ENCODE measurements around the gene POU2AF2. TPM values are rescaled to one million over a fixed set of nuclear protein-coding genes. Genes with fewer than 3 reads are reported as not detected.
"Not testable (repeated sequence)": the region's sequence is repeated elsewhere in the genome, so short reads cannot be mapped to it uniquely, and the experiment has no call there.

Gene POU2AF2, protein sequence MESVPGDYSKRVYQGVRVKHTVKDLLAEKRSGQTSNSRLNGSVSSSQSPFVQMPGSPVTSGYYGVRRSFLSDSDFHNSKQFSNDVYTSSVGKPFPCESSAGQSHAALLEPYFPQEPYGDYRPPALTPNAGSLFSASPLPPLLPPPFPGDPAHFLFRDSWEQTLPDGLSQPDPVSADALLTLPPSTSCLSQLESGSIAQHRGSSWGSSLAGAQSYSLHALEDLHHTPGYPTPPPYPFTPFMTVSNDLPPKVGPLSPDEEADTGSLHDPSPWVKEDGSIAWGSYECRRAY
- not detected in 2 replicates for total RNA-seq

- DNase-seq (ENCODE audit: low read depth): no peak
Measured at GRCh38 chr11:111245425-111245824, at the start of gene POU2AF2. Gene POU2AF2, plus strand, starts transcription at chr11:111245725. Its CDS starts 129 bp downstream, at chr11:111245854.

DNA sequence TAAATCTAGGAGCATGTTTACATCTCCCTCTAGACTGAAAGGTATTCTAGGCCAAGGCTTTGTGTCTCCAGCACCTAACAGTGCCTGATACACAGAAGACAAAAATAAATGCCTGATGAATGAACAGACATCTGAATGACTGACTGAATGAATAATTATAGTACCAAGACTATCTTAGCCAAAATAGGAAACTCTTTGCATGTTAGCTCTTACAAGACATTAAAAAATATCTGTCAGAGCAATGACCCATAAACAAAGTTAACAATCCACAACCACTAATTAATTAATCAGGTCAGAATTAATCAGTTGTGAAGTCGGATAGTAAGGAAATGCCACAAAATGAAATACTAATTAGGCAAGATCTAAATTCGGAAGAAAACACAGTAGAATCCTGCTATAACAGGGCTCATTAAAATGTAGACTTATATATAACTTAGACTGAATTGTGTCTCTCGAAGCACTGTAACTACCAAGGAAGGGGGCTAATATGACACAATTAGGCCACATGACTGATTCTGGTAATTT is 45.5 kb upstream of the POU2AF2 start:
- DNase-seq (ENCODE audit: low read depth): no peak

- DNase-seq (ENCODE audit: low read depth): no peak
Measured at GRCh38 chr11:111204211-111204610, 41.3 kb upstream of the POU2AF2 start.

DNA sequence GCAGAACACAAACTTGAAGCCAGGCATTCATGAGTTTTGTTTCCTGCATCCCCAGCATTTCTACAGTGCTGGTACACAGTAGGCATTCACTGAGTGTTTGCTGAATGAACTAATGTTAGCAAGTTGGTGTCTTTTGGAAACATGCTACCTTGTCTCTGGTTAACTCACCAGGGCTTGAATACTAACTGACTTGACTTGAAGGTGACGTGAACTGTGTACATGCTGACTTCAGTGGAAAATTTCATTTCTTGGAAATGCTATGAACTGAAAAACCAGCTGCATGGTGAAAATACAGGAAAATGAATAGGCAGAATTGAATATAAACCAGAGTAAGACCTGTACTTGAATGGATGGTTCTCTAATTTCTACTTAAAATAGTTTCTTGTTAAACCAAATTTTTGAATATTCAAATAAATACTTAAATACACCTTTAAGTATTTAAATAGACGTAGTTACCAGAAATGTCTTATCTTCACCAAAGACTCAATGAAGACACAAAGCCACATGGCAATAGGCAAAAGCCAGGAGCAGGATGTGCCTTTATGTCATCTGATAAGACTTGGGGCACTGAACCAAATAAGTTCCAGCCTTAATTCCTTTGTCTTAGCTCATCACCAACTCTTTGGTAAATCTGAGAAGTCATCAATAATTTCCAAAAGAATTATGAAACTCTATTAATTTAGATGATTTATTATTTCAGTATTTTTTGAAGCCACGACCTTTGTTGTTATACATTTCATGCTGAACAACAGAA is 39.7 kb upstream of the POU2AF2 start:
- no peak for DNase-seq (ENCODE audit: low read depth)

DNA sequence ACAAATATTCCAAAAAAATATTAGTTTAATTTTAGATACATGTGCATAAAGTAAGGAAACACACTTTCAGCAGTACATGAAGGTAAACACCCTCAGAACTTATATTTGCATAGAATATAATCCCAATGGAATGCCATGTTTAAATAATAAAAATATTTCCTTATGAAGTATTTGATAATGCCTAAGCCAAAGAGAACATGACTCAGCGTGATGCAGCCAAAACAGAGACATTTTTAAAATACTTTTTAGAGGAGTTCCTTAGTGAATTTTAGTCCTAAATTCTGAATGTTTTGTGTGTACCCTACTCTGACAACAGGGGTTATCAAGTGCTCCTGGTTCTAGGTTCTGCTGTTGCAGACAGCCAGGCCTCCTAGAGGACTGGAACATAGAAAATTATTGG is 39.1 kb upstream of the POU2AF2 start:
- DNase-seq (ENCODE audit: low read depth): no peak

DNA sequence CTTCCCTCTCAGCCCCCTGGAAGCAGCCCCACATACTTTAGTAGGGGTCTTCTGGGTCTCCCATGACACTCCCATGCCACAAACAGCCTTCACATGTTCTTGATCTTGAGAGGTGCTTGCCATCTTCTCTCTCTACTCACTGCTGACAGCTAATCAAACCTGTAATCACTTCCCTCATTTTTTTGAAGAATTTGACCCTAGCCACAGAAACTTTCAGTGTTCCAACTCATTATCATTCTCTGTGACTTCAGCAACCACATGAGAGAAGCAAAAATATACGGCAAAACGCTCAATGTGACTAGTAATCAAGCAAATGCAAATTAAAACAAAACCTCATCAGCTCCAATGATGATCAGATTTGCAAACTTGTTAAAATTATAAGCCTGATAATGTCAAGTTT is 38.3 kb upstream of the POU2AF2 start:
- no peak for DNase-seq (ENCODE audit: low read depth)

GRCh38 chr11:111209543-111210355 is 35.8 kb upstream of the POU2AF2 start:
- no peak for DNase-seq (ENCODE audit: low read depth)

- no peak for DNase-seq (ENCODE audit: low read depth)
Measured at GRCh38 chr11:111213256-111213655, 32.3 kb upstream of the POU2AF2 start.

GRCh38 chr11:111220721-111221120 is 24.8 kb upstream of the POU2AF2 start:
- DNase-seq (ENCODE audit: low read depth): peak; percentile 47

DNA sequence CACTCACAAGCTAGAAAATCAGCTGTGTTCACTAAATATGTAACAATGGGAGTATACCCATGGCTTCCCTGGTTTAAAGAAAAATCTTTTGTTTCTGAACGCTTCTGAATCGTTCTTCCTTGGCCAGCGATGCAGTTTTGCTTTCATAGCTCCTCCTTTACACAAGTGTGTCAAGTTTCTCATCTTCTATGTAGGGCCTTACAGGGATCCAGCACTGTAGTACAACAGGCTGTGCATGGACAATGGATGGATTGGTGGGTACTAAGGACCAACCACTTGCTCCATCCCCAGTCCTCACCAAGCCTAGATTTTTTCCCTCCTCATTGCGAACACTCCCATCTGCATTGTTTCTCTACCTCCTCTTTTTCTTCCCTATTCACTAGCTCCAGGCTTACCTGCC is 24.3 kb upstream of the POU2AF2 start:
- DNase-seq (ENCODE audit: low read depth): no peak

DNA sequence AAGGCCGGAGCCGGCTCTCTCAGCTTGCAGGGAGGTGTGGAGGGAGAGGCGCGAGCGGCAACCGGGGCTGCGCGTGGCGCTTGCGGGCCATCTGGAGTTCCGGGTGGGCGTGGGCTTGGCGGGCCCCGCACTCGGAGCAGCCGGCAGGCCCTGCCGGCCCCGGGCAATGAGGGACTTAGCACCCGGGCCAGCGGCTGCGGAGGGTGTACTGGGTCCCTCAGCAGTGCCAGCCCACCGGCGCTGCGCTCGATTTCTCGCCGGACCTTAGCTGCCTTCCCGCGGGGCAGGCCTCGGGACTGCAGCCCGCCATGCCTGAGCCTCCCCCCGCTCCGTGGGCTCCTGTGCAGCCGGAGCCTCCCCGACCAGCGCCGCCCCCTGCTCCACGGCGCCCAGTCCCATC is 23.6 kb upstream of the POU2AF2 start:
- DNase-seq (ENCODE audit: low read depth): not testable (repeated sequence)

DNA sequence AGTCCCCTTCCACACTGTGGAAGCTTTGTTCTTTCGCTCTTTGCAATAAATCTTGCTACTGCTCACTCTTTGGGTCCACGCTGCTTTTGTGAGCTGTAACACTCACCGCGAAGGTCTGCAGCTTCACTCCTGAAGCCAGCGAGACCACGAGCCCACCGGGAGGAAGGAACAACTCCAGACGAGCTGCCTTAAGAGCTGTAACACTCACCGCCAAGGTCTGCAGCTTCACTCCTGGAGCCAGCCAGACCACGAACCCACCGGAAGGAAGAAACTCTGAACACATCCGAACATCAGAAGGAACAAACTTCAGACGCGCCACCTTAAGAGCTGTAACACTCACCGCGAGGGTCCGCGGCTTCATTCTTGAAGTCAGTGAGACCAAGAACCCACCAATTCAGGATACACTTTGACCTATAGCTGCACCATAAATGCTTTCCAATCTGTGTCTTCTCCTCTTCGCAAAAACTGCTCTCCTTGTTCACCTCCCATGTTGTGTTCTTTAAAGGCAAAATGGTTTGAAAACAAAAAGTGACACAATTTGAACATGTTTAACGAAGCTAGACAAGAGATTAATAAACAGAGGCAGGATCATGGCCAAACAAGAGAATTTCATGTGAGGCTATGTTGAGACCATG is 22.6 kb upstream of the POU2AF2 start:
- not testable (repeated sequence) for DNase-seq (ENCODE audit: low read depth)

DNA sequence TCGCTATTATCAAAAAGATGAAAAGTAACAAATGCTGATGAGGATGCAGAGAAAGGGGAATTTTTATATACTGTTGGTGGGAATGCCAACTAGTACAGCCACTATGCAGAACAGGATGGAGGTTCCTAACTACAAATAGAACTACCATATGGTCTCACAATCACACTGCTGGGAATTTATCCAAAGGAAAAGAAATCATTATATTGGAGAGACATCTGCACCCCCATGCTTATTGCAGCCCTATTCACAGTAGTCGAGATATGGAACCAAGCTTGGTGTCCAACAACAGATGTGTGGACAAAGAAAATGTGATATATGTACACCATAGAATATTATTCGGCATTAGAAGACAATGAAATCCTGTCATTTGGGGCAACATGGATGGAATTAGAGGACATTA is 19.6 kb upstream of the POU2AF2 start:
- DNase-seq (ENCODE audit: low read depth): no peak

DNA sequence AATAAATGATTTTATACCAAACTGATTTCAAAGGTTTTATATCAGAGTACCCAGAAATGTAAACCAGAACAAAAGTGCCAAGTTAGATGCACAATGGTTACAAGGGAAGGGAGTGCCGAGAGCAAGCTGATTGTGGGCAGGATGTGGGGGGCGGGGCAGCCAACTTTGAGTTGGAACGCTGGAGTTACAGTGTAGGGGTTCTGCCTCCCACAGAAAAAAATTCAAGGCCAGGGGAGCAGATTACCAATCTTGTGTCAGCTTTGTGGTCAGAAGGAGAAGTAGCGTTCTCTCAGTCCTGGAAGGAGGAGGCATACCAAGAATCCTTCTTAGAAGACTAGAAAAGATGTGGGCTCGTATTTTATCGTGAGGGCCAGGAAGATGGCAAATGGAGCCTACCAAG is 15.9 kb upstream of the POU2AF2 start:
- no peak for DNase-seq (ENCODE audit: low read depth)

DNA sequence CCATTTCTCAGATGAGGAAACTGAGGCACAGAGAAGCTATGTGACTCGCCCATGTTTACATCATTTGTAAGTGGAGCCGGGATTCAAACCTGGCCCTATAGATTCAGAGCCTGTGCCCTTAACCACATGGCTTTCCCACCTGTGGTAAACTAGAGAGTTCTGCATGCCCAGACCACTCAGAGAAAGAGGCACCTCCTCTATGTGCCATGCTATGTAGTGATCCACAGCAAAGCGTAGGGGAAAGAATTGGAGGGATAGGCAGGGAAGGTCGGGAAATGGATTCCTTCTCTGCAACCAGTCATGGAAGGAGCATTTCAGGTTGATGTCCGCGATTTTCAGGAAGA is 15.4 kb upstream of the POU2AF2 start:
- DNase-seq (ENCODE audit: low read depth): no peak

DNA sequence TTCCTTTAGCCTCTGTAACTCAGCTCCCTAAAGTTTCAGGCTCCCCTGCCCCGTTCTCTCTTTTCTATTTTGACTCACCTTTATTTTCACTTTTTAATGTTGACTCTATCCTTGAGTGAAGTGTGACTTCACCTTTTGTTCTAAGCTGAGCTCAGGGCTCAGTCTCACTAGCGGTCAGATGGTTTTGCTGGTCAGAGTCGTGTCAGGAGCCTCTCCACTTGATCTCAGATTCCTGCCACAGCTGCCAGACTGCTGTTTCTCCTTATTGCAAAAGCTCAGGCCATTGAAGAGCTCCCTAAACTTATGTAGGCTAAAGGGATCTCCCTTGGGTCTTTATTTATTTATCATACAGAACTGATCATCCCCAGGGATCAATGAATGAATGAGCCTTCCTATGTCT is 13.7 kb upstream of the POU2AF2 start:
- DNase-seq (ENCODE audit: low read depth): no peak

DNA sequence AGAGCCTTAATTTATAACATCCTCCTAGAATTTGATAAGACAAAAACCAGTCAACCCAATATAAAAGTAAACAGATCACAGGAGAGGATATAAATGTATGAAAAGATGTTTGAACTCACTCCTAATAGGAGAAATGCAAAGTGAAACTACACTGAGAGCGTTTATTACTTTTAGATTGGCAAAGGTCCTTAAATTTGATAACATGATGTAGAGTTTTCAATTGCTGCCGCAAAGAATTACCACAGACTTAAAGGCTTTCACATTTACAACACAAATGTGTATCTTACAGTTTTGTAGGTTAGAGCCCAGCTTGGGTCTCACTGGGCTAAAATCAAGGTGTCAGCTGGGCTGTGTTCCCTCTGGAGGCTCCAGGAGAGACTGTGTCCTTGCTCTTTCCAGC is 9.1 kb upstream of the POU2AF2 start:
- no peak for DNase-seq (ENCODE audit: low read depth)

GRCh38 chr11:111237926-111238325 is 7.6 kb upstream of the POU2AF2 start:
- no peak for DNase-seq (ENCODE audit: low read depth)

- no peak for DNase-seq (ENCODE audit: low read depth)
Measured at GRCh38 chr11:111246956-111247355, 1.4 kb downstream of the POU2AF2 start.

DNA sequence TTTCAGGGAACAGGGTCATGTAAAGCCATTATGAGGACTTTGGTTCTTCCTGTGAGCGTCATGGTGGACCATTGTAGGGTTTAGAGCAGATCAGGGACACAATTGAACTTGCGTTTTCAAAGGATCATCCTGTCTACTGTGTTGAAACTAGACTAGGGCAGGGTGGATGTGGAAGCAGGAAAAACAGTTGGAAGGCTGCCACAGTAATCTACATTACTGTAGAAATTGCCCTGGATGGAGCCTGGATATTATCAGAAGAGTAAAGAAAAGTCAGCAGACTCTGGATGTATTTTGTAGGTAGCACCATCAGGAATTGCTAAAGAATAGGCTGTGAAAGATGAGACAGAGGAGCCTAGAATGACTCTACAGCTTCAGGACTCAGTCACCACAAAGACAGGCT is 5.4 kb downstream of the POU2AF2 start:
- DNase-seq (ENCODE audit: low read depth): no peak

- no peak for DNase-seq (ENCODE audit: low read depth)
Measured at GRCh38 chr11:111253131-111253530, 7.6 kb downstream of the POU2AF2 start.

DNA sequence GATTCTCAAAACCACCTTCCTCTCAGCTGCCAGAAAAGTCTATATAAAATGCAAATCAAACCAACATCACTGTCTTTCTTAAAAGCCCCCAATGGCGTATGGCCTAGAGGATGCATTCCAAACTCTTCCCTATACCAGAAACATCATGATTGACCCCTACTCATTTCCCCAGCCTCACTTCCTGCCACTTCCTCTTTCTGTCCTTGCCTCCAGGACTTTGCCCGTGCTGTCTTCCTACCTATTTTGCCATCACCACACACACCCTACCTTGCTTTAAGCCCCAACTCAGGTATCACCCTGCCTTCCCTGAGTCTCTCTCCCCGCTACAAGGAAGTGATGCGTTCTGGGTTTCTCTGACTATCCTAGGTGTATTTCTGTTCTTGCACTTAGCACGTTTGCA is 8.1 kb downstream of the POU2AF2 start:
- no peak for DNase-seq (ENCODE audit: low read depth)

Data from renal cortical epithelial cell (primary cell).